IPS DF 6.9 (cell line): ENCODE measurements around the gene STX1B.

Experiments used
- DNase-seq: peaks from one replicate; pipeline ENCODE4 v3.0.0-alpha.2; 2013; ENCODE audit warnings: low read depth, low spot score
- H3K27ac ChIP-seq: one replicate; pipeline ENCODE4 v1.5.1; 2013; ENCODE audit warnings: low read length, control low read depth
- H3K27me3 ChIP-seq: 2 replicates; pipeline ENCODE4 v1.6.1; 2013; ENCODE audit warnings: mild to moderate bottlenecking, low read length; ENCODE audit not compliant: control insufficient read depth, insufficient read depth
- H3K36me3 ChIP-seq: 2 replicates; pipeline ENCODE4 v1.6.1; 2013; ENCODE audit warnings: low read length; ENCODE audit not compliant: control insufficient read depth, insufficient read depth
- H3K4me1 ChIP-seq: 2 replicates; pipeline ENCODE4 v1.6.1; 2013; ENCODE audit warnings: low read length; ENCODE audit not compliant: control insufficient read depth, insufficient read depth
- H3K4me3 ChIP-seq: 2 replicates; pipeline ENCODE4 v1.5.1; 2013; ENCODE audit warnings: mild to moderate bottlenecking, low read length
- H3K9me3 ChIP-seq: 2 replicates; pipeline ENCODE4 v1.6.1; 2013; ENCODE audit warnings: low read length, inconsistent platforms; ENCODE audit not compliant: control insufficient read depth, insufficient read depth
- WGBS: extraction: QIAGEN DNeasy Blood & Tissue Kit; methylation state at CpG from one replicate; pipeline ENCODE4 v1.1.7; 2013; ENCODE audit warnings: mixed read lengths, missing lambda C conversion rate; ENCODE audit not compliant: insufficient read length, insufficient coverage; 5-methylcytosine and 5-hydroxymethylcytosine counted together

The STX1B gene

GRCh38 chr16:30996324-30996984 is 14.0 kb downstream of the STX1B start:
- no peak for DNase-seq
- H3K27ac ChIP-seq, result no peak overlapping the region
- no peaks in the 10 kb centered on the region for H3K9me3 ChIP-seq
- H3K4me1 ChIP-seq, result peaks cover 3% of the 10 kb centered on the region; the same call in 1 of the 2 replicates
- H3K27me3 ChIP-seq, result no peaks in the 10 kb centered on the region
- peak overlapping the region; percentile 46; the same call in 1 of the 2 replicates for H3K4me3 ChIP-seq
- H3K36me3 ChIP-seq, result no peaks in the 10 kb centered on the region
- no CpG with 5 or more reads among the region's 23 CpGs for WGBS

- no peak overlapping the region for H3K27ac ChIP-seq
- H3K27me3 ChIP-seq, result no peaks in the 10 kb centered on the region
- H3K36me3 ChIP-seq, result no peaks in the 10 kb centered on the region
- DNase-seq, result no peak
- no peak overlapping the region; the same call in 1 of the 2 replicates for H3K4me3 ChIP-seq
- H3K9me3 ChIP-seq, result no peaks in the 10 kb centered on the region
- H3K4me1 ChIP-seq, result peaks cover 3% of the 10 kb centered on the region; the same call in 1 of the 2 replicates
- no CpG with 5 or more reads among the region's 11 CpGs for WGBS
Observed at GRCh38 chr16:30995927-30996323, 14.5 kb downstream of the STX1B start.

GRCh38 chr16:30992931-30993816 is 17.3 kb downstream of the STX1B start:
- WGBS, result no CpG with 5 or more reads among the region's 29 CpGs
- no peaks in the 10 kb centered on the region for H3K9me3 ChIP-seq
- no peak overlapping the region for H3K27ac ChIP-seq
- no peaks in the 10 kb centered on the region for H3K36me3 ChIP-seq
- peaks cover 3% of the 10 kb centered on the region; the same call in 1 of the 2 replicates for H3K4me1 ChIP-seq
- no peak for DNase-seq
- H3K27me3 ChIP-seq, result no peaks in the 10 kb centered on the region
- H3K4me3 ChIP-seq, result no peak overlapping the region

- DNase-seq, result no peak
- Histone ChIP-seq H3K36me3 (no peaks in the 10 kb centered on the region), H3K27me3 (no peaks in the 10 kb centered on the region), H3K4me3 (no peak overlapping the region), H3K4me1 (no peaks in the 10 kb centered on the region), H3K9me3 (no peaks in the 10 kb centered on the region), H3K27ac (no peak overlapping the region)
- no CpG with 5 or more reads among the region's 21 CpGs for WGBS
Observed at GRCh38 chr16:30992276-30992780, 18.1 kb downstream of the STX1B start.

GRCh38 chr16:30991052-30991451 is 19.4 kb downstream of the STX1B start:
- DNase-seq, result no peak
- no peaks in the 10 kb centered on the region for H3K27me3 ChIP-seq
- H3K27ac ChIP-seq, result no peak overlapping the region
- WGBS, result no CpG with 5 or more reads among the region's 8 CpGs
- H3K4me3 ChIP-seq, result no peak overlapping the region
- no peaks in the 10 kb centered on the region for H3K4me1 ChIP-seq
- no peaks in the 10 kb centered on the region for H3K36me3 ChIP-seq
- H3K9me3 ChIP-seq, result no peaks in the 10 kb centered on the region

GRCh38 chr16:30990105-30990504 is 20.3 kb downstream of the STX1B start:
- H3K4me1 ChIP-seq, result no peaks in the 10 kb centered on the region
- H3K27ac ChIP-seq, result no peak overlapping the region
- no peaks in the 10 kb centered on the region for H3K27me3 ChIP-seq
- no peaks in the 10 kb centered on the region for H3K9me3 ChIP-seq
- WGBS, result no CpG with 5 or more reads among the region's 12 CpGs
- no peak for DNase-seq
- H3K36me3 ChIP-seq, result no peaks in the 10 kb centered on the region
- H3K4me3 ChIP-seq, result no peak overlapping the region

- H3K27me3 ChIP-seq, result no peaks in the 10 kb centered on the region
- peaks cover 2% of the 10 kb centered on the region; the same call in 1 of the 2 replicates for H3K4me1 ChIP-seq
- H3K36me3 ChIP-seq, result no peaks in the 10 kb centered on the region
- no peak overlapping the region for H3K4me3 ChIP-seq
- no peak overlapping the region for H3K27ac ChIP-seq
- no peaks in the 10 kb centered on the region for H3K9me3 ChIP-seq
- WGBS, result no CpG with 5 or more reads among the region's 23 CpGs
- no peak for DNase-seq
Observed at GRCh38 chr16:30989469-30990047, 20.9 kb downstream of the STX1B start.

GRCh38 chr16:30987581-30988190 is 22.8 kb downstream of the STX1B start:
- H3K36me3 ChIP-seq, result peaks cover 4% of the 10 kb centered on the region
- no peak overlapping the region for H3K4me3 ChIP-seq
- no CpG with 5 or more reads among the region's 30 CpGs for WGBS
- H3K9me3 ChIP-seq, result no peaks in the 10 kb centered on the region
- H3K4me1 ChIP-seq, result peaks cover 2% of the 10 kb centered on the region; the same call in 1 of the 2 replicates
- no peak overlapping the region for H3K27ac ChIP-seq
- no peak for DNase-seq
- H3K27me3 ChIP-seq, result no peaks in the 10 kb centered on the region

- no peak overlapping the region for H3K27ac ChIP-seq
- H3K9me3 ChIP-seq, result no peaks in the 10 kb centered on the region
- no peaks in the 10 kb centered on the region for H3K27me3 ChIP-seq
- DNase-seq, result no peak
- H3K36me3 ChIP-seq, result peaks cover 7% of the 10 kb centered on the region
- no CpG with 5 or more reads among the region's 29 CpGs for WGBS
- H3K4me1 ChIP-seq, result peaks cover 2% of the 10 kb centered on the region; the same call in 1 of the 2 replicates
- no peak overlapping the region for H3K4me3 ChIP-seq
Observed at GRCh38 chr16:30986129-30986991, 24.1 kb downstream of the STX1B start.
